IPS-NIHi7 (cell line): Measurements from ENCODE around the gene OPN4.

Source experiments
- DNase-seq: peaks from one replicate; pipeline ENCODE4 v3.0.0; 2012; ENCODE audit warnings: mixed read lengths; ENCODE audit errors: extremely low spot score

The OPN4 gene

DNA sequence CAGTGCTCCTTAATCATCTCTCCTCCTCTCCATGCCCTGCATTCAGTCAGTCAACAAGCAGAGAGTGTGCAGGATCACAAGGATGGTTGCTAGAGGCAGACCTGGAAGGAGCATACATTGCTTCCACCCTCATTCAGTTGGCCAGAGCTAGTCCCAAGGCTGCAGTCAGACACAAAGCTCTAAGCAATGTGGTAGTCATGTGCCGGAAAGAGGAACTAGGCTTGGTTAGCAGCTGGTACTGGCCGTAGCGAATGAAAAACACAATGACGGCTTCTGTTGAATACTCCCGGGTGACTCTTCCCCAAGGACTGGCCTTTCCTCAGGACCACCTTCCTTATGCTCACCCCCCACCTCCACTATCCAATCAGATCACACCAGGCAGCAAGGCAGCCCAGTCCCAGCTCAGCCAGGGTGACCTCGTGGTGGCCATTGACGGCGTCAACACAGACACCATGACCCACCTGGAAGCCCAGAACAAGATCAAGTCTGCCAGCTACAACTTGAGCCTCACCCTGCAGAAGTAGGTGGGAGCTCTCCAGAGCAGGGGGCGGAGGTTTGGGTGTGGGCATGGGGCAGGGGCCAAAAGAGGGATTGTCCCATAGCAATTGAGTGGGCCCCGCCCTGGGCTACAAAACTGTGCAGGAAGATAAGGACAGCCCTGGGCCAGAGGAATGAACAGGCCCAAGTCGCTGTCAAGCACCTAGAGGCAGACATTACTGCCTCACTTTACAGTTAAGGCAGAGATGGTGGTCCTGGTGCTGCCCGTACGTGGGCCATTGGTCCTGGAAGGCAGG, 24.8 kb downstream of the OPN4 start:
- no peak for DNase-seq

GRCh38 chr10:86681047-86681446, 26.7 kb downstream of the OPN4 start:
- no peak for DNase-seq

DNA sequence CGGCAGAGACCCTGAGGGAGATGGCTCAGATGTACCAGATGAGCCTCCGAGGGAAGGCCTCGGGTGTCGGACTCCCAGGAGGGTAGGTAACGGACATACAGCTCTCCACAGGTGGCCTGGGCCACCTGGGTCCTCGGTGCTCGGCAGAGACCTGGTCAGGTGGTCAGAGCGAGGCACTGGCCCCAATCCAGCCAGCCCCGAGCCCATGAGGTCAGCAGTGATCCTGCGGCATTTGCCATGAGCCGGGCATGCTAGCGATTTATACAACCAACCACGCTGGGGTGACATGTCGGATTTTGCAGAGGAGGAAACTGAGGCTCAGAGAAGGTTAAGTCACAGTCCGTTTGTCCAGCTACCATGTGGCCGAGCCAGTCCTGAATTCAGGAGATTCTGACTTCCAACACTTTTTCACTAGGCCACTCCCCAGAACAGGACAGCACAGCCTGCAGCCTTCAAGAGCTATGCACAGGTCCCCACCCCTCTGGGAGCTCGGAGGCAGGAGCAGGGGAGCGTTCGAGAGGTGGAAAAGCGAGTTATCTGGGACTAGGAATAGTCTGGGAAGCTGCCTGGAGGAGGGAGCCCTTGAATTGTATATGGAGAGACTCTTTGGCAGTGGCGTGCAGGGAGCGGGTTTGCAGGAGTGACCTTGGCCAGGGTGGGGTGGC, 27.5 kb downstream of the OPN4 start:
- DNase-seq = no peak

DNA sequence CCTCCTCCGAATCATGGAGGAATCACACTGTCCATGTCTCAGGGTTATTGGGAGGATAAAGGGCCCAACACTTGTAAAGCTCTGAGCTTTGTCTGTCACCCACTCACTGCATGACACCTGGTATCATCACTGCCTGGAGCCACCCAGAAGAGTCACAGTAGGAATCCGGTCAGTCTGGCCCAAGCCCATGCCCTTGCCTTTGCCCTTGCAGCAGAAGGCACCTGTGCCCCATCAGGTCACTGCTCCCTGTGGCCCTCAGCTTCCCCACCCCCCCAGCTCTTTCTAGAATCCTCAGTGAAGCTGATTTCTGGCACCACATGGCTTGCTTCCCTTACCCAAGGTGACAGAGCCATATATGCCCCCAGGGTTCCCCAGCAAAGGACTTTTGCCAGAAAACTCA, 28.3 kb downstream of the OPN4 start:
- no peak for DNase-seq

GRCh38 chr10:86684331-86685097, 30.2 kb downstream of the OPN4 start:
- peak; percentile 77 for DNase-seq

DNA sequence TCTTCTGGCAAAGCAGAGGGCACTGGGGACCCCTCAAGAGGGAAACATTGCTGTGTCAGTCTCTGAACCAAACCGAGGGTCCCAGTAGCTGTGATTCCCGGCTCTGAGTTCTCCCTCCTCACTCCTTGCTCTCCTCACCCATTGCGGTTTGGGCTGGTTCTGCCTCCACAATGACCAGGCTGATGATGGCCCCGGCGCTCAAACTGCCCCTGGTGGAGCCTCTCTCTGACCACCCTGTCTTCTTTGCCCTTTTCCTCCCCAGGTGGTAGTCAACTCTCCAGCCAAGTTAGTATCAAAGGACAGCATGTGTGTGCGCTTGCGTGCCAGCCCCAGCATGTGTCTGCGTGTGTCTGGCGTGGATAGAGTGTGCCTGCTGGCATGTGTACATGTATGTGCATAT, 31.1 kb downstream of the OPN4 start:
- DNase-seq = no peak

DNA sequence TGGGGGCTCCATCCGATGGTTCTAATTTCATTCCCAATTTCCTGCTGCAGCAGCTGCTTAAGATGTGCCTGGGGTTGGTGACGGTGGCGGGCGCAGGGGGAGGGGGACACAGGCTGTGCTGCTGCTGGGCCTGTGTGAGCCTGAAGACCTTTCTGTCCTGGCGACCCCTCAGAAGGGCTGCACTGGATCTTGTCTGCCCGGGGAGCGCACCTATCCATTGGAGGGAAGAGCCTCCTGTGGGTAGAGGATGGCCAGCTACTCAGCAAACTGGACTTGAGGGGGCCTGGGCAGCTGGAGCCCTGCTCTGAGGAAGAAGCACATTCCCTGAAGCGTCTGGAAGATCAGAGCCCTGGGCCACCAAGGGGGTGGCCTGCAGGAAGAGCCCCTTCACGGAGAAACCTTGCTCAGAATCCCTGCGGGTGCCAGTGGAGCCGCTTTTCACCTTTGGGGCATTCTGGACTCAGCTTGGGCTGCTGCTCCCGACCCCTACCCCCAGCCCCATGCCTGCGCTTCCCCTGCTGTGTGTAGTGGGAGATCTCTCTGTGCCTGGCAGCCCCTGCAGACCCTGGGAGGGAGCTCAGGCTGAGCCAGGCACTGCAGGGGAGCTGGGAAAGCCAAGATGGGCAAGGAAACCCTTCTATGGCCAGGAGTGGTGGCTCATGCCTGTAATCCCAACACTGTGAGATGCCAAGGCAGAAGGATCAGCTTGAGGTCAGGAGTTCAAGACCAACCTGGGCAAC, 31.7 kb downstream of the OPN4 start:
- no peak for DNase-seq

GRCh38 chr10:86686972-86687371, 32.6 kb downstream of the OPN4 start:
- DNase-seq = no peak

- no peak for DNase-seq
Observed at GRCh38 chr10:86687750-86688149, 33.4 kb downstream of the OPN4 start.

DNA sequence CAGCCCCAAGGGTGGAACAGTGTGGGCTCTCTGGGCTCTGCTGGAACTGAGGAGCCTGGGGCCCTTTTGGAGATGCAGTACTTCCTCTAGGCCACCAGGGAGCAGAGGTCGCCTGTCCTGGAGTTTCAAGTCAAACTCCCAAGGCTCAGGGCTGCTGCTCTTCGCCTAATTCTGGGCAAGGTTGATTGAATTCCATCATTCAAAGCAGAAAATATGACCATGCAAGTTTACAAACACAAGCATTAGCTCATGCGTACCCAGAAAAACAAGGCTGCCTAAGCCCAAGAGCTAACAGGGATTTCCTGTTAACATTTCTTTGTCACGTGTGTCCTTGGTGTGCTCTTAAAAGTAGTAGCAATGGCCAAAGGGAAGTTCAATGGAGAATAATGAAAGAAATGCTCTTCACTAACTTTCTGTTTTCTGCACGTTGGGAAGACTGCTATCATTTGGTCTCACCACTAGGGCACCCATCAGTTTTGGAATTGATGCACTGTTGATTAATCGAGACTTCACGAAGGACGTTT, 34.1 kb downstream of the OPN4 start:
- peak; percentile 86 for DNase-seq

DNA sequence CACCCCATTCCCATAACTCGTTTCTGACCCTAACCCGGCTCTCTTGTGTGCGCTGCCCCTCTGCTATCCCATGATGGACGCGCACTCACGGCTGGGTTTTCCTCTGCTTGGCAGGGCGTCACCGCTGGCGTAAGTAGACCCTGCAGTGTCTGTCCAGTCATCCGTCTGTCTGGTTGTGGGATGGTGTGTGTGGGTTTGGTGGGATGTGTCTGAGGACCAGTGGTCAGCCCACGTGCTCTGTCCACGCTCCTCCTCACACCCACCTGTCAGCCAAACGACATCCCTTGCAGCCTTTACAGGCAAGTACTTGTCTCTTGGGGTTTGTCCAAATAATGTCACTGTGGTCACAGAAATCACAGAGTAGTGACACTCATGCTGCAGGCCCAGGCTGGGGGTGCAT, 34.8 kb downstream of the OPN4 start:
- no peak for DNase-seq

GRCh38 chr10:86690231-86690630, 35.9 kb downstream of the OPN4 start:
- DNase-seq = no peak

DNA sequence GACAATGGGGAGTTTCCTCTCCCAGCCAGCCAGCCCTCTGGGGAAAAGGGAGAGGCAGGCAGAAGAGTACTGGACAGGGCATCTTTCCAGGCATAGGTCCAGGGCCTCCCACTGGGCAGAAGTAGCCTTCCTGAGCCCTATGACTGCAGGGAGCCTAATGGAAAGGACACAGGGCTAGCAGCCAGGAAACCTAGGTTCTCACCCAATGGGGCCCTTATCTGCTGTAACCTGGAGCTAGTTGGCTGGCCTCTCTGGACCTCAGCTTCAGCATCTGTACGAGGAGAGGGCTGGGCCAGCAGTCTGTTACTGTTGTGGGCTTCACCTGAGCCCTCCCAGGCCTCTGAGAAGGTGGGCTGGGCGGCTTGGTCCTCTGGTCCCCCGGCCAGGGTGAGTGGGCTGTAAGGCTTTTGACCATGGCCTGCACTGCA, 36.3 kb downstream of the OPN4 start:
- no peak for DNase-seq

DNA sequence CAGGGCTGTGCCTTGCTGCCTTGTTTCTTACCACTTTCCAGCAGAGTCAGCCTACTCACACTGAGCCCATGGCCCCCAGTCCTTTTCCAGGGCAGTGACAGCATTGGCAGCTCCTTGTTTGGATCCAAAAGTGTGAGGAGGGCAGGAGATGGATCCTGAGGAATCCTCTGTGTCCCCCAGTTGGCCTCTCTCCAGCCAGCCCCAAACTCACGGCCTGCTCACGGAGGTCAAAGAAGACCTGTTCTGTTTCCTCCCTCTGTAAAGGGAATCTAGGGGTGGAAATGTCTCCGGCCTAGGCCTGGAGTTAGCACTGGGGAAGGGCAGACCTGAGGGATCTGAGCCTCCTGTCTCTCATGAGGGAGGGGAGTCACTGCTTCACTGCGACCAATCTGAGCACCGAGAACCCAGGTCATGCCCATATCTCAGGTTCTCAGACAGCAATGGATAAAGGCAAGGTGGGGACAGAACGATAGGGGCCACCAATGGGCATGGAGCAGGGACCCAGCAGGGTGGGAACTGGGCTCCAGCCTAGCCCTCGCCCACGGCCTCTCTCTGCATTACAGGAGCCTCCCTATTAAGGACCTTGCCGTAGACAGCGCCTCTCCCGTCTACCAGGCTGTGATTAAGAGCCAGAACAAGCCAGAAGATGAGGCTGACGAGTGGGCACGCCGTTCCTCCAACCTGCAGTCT, 37.1 kb downstream of the OPN4 start:
- no peak for DNase-seq

GRCh38 chr10:86692023-86692514, 37.7 kb downstream of the OPN4 start:
- no peak for DNase-seq

GRCh38 chr10:86692664-86693063, 38.3 kb downstream of the OPN4 start:
- DNase-seq = no peak

- DNase-seq = no peak
Observed at GRCh38 chr10:86693275-86693674, 38.9 kb downstream of the OPN4 start.

GRCh38 chr10:86693721-86694369, 39.5 kb downstream of the OPN4 start:
- DNase-seq = peak; percentile 74

GRCh38 chr10:86698207-86698940, 44.0 kb downstream of the OPN4 start:
- no peak for DNase-seq

GRCh38 chr10:86699125-86699524, 44.8 kb downstream of the OPN4 start:
- no peak for DNase-seq
